ENCODE results near the gene CTRL. TPM values are rescaled to one million over a fixed set of nuclear protein-coding genes. Genes with fewer than 3 reads are reported as not detected.

The CTRL gene
- total RNA-seq, 1 donor from 2014 or later, result 0.64 TPM

GRCh38 chr16:67962135-67962534 lies 30.5 kb upstream of the CTRL start:
- ATAC-seq, result no peak

GRCh38 chr16:67961551-67961957 lies 29.9 kb upstream of the CTRL start:
- ATAC-seq, result peak; percentile 83

DNA sequence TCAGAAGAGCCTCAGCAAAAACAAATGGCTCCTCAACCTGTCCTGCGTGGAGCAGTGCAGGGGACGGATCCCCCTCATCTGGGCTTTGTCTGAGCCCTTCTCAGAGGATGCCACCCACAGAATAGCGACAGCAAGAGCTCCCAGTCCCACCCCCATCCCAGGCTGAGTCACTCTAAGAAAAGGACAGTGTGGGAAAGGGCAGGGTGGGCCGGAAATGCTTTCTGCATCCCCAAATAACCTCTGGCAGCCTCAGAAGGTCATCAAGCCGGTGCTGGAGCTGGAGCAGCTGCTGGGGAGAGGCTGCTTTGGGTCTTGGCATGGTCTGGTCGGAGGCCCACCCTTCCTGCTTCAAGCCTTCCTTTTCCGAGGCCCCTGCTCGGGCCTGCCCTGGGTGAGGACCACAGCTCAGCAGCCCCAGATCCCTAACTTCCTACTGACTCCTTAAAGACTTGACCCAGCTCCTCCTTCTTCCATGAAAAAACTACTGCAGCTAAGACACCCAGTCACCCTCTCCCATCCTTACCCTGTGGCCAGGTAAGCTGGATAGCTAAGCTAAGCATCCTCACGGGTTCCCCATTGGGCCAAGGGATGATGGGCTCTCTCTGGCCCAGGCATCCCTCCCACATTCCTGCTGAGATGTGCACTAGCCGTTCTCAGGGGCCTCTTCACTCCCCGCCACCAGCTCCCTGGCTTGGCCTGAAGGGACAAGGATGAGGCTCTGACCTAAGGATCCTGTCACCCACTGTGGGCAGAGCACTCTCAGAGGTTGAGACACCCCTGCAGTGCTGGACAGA lies 28.1 kb upstream of the CTRL start:
- ATAC-seq, result peak; percentile 6

GRCh38 chr16:67957622-67958021 lies 26.0 kb upstream of the CTRL start:
- no peak for ATAC-seq

DNA sequence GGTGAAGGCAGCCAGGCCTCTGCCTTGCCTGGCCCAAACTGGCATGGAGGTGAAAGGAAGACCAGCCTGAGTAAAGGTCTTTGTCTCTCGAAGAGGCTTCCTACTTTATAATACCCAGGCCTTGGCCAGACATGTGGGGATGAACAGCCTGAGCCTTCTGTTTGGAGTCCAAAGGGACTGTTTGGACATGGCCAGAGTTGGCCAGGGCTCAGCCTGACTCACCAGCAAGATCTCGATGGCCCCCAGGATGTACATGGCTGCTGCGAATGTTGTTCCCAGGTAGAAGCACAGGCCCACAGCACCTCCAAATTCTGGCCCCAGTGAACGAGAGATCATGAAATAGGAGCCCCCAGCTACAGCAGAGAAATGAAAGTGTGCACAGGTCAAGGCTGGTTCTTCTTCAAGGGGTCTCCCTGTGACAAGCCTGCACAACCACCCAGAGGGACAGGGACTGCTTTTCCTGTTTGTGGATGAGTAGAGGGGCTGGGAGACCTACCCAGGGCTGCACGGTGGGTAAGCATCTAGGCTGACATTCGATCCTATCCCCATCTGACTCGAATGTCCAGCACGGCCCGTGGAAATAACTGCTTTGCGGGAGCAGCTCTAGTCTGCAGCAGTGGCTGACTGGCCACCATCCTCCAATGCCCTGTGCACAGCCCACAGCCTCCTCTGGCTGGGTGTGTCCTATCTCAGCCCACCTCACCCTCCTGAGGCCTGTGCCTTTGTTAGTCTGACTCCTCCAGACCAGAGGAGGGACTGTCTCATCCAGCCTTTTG lies 22.9 kb upstream of the CTRL start:
- no peak for ATAC-seq

- ATAC-seq, result no peak
Measured at GRCh38 chr16:67953641-67954375, 22.1 kb upstream of the CTRL start.

GRCh38 chr16:67951485-67951884 lies 19.8 kb upstream of the CTRL start:
- ATAC-seq, result no peak

DNA sequence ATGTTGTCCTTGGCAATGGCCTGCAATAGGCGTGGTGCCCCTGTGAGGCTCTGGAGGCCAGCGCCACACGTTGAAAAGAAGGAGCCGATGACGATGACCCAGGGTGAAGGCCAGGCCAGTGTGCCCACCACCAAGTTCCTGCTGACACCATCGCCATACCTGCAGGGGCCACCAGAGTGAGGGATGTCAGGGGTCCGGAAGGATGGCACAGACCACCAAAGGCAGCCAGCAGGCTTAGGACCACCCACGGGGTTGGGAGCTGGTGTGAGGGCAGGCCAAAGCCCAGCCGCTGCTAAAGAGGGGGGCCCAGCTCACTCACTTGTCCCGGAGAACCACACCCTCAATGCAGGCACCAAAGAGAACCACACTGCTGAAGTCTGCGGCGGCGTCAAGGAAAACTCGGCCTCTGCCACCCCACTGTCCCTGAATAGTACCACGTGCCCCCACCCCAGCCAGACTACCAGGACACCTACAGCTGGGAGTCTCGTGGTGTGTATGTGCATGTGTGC lies 18.7 kb upstream of the CTRL start:
- ATAC-seq, result no peak

DNA sequence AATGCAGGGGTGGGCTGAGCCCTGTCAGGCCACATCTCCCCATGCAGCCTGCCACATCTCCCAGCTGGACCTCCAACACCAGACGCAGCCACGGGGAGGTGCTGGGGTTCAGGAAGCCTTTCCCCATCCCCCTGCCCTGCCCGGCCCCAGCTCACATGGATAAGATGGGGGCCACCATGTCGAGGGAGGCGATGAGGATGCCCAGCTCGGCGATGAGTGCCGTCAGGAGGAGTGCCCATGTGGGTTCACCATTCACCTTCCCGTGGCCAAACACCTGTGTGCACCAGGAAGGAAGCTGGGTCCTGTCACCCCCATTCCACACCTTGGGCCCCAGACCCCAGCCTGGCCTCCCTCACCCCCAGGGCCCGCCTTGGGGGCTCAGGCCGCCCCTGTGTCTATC lies 18.0 kb upstream of the CTRL start:
- ATAC-seq, result no peak

DNA sequence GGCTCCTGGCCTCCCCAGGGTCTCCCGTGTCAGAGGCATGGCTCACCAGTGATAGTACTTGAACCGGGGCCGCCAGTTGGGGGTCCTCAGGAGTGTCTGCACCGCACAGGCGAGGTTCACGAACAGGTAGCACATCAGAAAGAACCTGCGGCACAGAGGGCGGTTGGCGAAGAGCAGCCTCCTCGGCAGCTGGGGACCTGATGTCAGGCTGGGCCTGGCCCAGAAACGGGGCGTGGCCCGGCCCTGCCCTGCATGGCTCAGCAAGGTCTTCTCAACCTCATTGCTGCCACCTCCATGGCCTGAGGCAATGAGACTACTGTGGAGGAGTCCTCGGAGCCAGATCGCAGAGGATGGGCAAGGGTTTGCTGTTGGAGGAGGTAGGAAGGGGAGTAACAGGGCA lies 16.4 kb upstream of the CTRL start:
- peak; percentile 76 for ATAC-seq

DNA sequence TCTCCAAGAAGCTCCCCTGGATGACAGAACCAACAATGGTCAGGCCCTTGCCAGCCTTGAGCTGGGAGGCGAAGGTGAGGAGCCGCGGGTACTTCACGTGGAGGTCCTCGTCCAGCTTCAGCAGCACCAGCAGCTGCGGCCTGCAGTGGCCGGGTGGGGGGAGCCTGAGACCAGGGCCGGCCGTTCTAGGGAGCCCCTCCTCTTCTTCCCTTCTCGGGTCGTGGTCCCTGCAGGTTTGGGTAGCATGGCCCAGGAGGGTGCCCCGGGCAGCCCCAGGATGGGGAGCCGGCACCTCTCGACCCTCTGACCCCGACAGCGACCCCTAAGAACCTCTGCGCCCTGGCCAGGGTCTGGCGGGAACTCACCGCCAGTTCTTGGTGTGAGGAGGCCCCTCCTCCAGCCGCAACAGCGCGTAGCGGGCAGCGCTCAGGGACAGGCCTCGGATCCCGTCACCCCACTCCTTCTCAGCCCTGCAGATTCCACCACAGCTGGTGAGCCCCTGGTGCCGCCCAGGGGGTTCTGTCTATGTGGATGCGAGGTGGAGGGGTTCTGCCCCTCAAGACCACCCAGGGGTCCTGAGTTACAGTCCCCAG lies 15.4 kb upstream of the CTRL start:
- no peak for ATAC-seq

DNA sequence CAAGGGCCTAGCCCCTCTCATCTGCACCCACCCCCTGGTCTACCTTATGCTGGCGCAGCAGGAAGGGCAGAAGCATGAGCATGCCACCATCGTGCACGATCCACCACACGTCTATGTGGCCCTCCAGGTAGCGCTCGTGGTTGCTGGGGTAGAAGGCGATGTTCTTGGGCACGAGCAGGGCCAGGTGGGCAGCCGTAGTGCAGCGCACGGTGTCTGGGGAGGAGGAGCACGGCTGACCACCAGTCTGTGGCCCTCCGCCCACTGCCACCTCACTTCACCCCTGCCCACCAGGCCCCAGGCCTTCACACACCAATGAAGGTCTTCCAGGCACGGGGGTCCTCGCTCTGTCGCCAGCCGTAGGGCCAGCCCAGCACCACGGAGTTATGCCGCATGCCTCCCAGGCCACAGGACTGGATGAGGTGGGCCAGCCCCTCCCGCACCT lies 14.5 kb upstream of the CTRL start:
- no peak for ATAC-seq

DNA sequence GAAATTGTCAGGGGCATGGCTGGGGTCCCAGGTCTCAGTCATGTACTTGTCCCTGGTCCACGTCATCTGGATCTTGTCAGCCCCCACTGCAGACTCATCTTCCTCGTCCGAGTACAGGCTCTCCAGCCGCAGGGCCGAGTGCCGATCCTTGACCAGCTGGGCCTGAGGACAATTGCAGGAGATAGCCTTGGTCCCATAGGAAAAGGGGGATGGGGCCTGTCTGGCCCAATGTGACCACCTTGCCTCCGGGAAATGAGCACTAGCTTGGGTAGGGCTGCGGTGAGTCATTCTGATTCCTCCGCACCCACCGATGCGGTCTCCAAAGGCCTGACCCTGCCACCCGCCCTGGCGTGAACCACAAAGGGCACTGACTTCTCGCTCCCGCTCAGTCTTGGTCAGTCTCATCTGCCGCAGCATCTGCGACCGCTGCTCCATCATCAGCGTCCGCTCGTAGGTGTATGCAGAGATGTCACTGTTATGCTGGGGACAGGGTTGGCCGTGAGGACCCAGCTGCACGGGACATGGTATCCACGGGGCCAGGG lies 13.8 kb upstream of the CTRL start:
- no peak for ATAC-seq

- ATAC-seq, result no peak
Measured at GRCh38 chr16:67944690-67945391, 13.2 kb upstream of the CTRL start.

DNA sequence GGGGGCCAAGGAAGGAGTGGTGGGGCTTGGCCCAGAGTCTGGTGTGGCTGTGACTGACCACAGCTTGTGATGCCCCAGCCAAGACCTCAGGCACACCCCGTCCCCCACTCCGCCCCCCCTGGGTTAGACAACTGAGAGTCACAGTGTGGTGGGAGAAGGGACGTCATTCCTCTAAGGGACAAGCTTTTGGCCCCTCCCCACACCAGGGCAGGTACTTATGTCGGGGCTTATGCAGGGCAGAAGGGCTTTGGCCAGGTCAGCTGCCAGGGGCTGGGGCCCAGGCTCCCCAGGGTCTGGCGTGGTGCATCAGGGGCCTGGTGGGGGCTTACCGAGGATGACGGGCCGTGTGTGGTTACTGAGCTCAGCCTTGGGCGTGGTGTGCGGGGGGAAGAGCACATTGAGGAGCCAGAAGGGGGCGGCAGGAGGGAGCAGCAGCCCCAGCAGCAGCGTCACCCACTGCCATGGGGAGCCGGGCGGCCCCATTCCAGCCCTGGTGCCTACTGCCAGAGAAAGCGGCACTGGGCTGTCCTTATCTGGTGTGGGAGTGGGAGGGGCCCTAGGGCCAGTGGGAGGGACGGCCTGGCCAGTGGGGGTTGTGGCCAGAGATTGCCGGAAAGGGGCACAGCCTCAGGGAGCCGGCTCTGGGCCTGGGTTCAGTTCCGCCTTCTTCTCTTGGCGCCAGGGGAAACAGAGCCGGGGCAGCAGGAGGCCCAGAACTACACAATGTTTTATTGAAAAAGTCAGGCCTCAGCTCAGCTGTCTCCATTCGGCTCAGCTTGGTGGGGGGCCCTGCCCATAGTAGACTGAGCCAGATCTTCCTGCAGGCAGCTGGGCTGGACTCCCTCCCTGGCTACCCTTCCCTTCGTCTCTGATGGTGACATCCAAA lies 12.2 kb upstream of the CTRL start, which contains the start of gene LCAT:
Gene LCAT, minus strand, starts transcription at position 502 of the 886 bp plus-strand sequence. Its CDS starts 19 bp downstream, at position 483.
- no peak for ATAC-seq

GRCh38 chr16:67943256-67943618 lies 11.6 kb upstream of the CTRL start:
- ATAC-seq, result no peak

- ATAC-seq, result no peak
Measured at GRCh38 chr16:67942510-67943255, 11.0 kb upstream of the CTRL start.

DNA sequence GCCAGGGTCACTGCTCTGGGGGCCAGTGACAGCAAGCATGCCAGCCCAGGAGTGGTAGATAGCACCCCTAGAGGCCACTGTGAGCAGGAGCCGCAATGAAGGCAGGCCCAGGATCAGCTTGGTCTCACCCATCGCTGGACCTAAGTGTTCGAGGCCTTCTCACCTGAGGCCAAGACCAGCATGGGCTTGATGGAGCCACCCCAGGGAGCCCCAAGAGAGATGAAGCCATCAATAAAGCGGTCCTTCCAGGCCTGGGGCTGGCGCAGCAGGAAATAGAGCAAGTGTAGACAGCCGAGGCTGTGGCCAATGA lies 10.5 kb upstream of the CTRL start:
- peak; percentile 42 for ATAC-seq

DNA sequence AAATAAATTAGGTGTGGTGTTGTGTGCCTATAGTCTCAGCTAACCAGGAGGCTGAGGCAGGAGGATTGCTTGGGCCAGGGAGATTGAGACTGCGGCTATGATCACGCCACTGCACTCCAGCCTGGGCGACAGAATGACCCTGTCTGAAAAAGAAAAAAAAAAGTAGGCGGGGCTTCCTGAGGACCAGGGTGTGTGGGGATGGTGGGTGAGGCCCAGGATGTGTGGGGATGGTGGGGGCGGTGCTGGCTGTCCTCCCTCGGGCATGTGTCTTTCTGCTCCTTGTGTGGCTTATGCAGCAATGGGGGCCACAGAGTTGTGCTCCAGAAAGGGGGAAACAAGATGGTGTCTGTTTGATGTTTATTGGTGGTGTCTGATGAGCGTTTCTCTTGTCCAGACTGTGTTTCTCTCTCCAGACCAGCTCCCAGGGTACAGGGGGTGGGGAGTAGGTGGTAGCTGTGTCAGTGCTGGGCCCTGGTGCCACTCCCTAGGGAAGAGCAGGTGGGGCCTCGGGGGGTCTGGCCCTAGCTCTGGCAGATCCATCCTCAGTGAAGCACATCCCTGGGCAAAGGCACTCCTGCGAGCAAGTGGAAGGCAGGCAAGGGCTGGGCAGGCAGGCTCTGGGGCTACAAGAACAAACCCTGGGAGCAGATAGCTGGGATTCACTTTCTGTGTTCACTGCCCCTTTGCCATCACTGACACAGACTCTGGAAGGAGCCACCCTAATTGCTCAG lies 10.0 kb upstream of the CTRL start:
- ATAC-seq, result no peak

All from esophagus mucosa (tissue), 1 donor.